MCF 10A (cell line): ENCODE results near the gene LARP6. TPM values are rescaled to one million over a fixed set of nuclear protein-coding genes. Genes with fewer than 3 reads are reported as not detected.
"Not testable (repeated sequence)": the region's sequence is repeated elsewhere in the genome, so short reads cannot be mapped to it uniquely, and the experiment has no call there.

ENCODE experiments used
- BruUV-seq: library from RNA; stranded (reverse); fragments of 400-500 nt; replicated peaks from 2 replicates; lab custom pipeline; 2021; lab: Mats Ljungman, UMichigan
- CTCF ChIA-PET: fragments of 300-600 bp; sonication (Branson Sonifier 250); formaldehyde crosslinking; extraction: SDS; loops from one replicate; lab custom pipeline; 2021; ENCODE audit warnings: antibody characterized with exemption, inconsistent platforms; lab: Yijun Ruan, JAX
- POLR2A ChIA-PET: fragments of 300-600, 350-650 bp; sonication (Branson Sonifier 250); formaldehyde crosslinking; extraction: SDS; loops from one replicate; lab custom pipeline; 2020; ENCODE audit warnings: antibody characterized with exemption, inconsistent platforms; lab: Yijun Ruan, JAX
- DNase-seq: peaks from one replicate; pipeline ENCODE4 v3.0.0-alpha.2; 2018; ENCODE audit not compliant: unreplicated experiment
- H3K27ac Mint-ChIP-seq: one replicate; pipeline ENCODE4 v1.8.0; 2022; ENCODE audit warnings: mild to moderate bottlenecking, low read depth, mixed read lengths; ENCODE audit not compliant: unreplicated experiment
- H3K27me3 Mint-ChIP-seq: one replicate; pipeline ENCODE4 v1.8.0; 2022; ENCODE audit warnings: mixed read lengths; ENCODE audit not compliant: insufficient read depth, unreplicated experiment
- H3K36me3 Mint-ChIP-seq: one replicate; pipeline ENCODE4 v1.8.0; 2022; ENCODE audit warnings: mild to moderate bottlenecking, moderate library complexity, mixed read lengths; ENCODE audit not compliant: insufficient read depth, unreplicated experiment
- H3K4me1 Mint-ChIP-seq: one replicate; pipeline ENCODE4 v1.8.0; 2022; ENCODE audit warnings: mixed read lengths; ENCODE audit not compliant: insufficient read depth, unreplicated experiment
- H3K4me3 Mint-ChIP-seq: one replicate; pipeline ENCODE4 v1.8.0; 2022; ENCODE audit warnings: mild to moderate bottlenecking, moderate library complexity, mixed read lengths; ENCODE audit not compliant: unreplicated experiment
- H3K9me3 Mint-ChIP-seq: one replicate; pipeline ENCODE4 v1.8.0; 2022; ENCODE audit warnings: mixed read lengths; ENCODE audit not compliant: unreplicated experiment
- CTCF ChIP-seq: fragments of 200-600 bp; IDR thresholded peaks from one replicate; pipeline ENCODE4 v1.8.0; 2022; ENCODE audit warnings: antibody characterized with exemption, mild to moderate bottlenecking; ENCODE audit not compliant: unreplicated experiment
- intact Hi-C: fragments of 100-400 bp; cut with micrococcal nuclease; formaldehyde crosslinking; loops from 2 replicates; pipeline ENCODE4 v1.14.1; 2022
- total RNA-seq: library from RNA; stranded (reverse); gene quantifications from 2 replicates; pipeline ENCODE4 v1.2.3, GENCODE V29; 2022

Gene LARP6
- total RNA-seq, 1 experiment from 2014 or later = 67.3 TPM

- no peak for DNase-seq
- Mint-ChIP-seq H3K36me3 (peaks cover 2% of the 10 kb centered on the region), H3K27ac (no peak overlapping the region), H3K4me1 (peaks cover 13% of the 10 kb centered on the region), H3K4me3 (no peak overlapping the region), H3K9me3 (no peaks in the 10 kb centered on the region), H3K27me3 (no peaks in the 10 kb centered on the region)
- ChIA-PET POLR2A (interaction anchor here (0.5 to 2.6 kb wide), 5 partner anchors 12 to 774 kb away, joined by 3 to 13 read pairs (median 5); partner anchors contain the start of genes LARP6 and THAP10), CTCF (interaction anchor here (0.6 to 5.0 kb wide), 15 partner anchors 11 to 209 kb away, joined by 3 to 109 read pairs (median 6); no protein-coding TSS in a partner anchor)
- no TSS peak for BruUV-seq
- intact Hi-C loops = loop anchor here (10.0 kb wide), 1 partner anchor 119 kb away; no protein-coding TSS in a partner anchor
- TF ChIP-seq CTCF = no peak
Measured at GRCh38 chr15:70873232-70874054, 19.5 kb upstream of the LARP6 start.

- ChIA-PET POLR2A (interaction anchor here (1.3 to 4.5 kb wide), 2 partner anchors 18 to 45 kb away, joined by 3 to 20 read pairs; partner anchors contain the start of gene LARP6), CTCF (interaction anchor here (5.0 kb wide), 1 partner anchor 46 kb away, joined by 109 read pairs; no protein-coding TSS in a partner anchor)
- H3K4me3 Mint-ChIP-seq, H3K27me3 Mint-ChIP-seq, DNase-seq, H3K27ac Mint-ChIP-seq, H3K9me3 Mint-ChIP-seq, BruUV-seq, H3K36me3 Mint-ChIP-seq: not testable (repeated sequence)
- peaks cover 25% of the 10 kb centered on the region for H3K4me1 Mint-ChIP-seq
- intact Hi-C loops = loop anchor here (10.0 kb wide), 1 partner anchor 117 kb away; no protein-coding TSS in a partner anchor
Measured at GRCh38 chr15:70871490-70871889, 17.5 kb upstream of the LARP6 start.

- no peaks in the 10 kb centered on the region for H3K9me3 Mint-ChIP-seq
- intact Hi-C loops = loop anchor here (10.0 kb wide), 1 partner anchor 115 kb away; no protein-coding TSS in a partner anchor
- BruUV-seq = no TSS peak
- peaks cover 6% of the 10 kb centered on the region for H3K36me3 Mint-ChIP-seq
- peaks cover 22% of the 10 kb centered on the region for H3K4me1 Mint-ChIP-seq
- DNase-seq = no peak
- TF ChIP-seq CTCF = no peak
- H3K27me3 Mint-ChIP-seq = no peaks in the 10 kb centered on the region
- ChIA-PET CTCF (interaction anchor here (0.9 to 1.8 kb wide), 2 partner anchors 8 to 45 kb away, joined by 3 to 13 read pairs; no protein-coding TSS in a partner anchor), POLR2A (interaction anchor here (0.8 to 4.5 kb wide), 3 partner anchors 12 to 31 kb away, joined by 3 to 20 read pairs (median 4); partner anchors contain the start of gene LARP6)
- H3K4me3 Mint-ChIP-seq = no peak overlapping the region
- no peak overlapping the region for H3K27ac Mint-ChIP-seq
Measured at GRCh38 chr15:70870051-70870450, 16.1 kb upstream of the LARP6 start.

GRCh38 chr15:70869346-70869745, 15.4 kb upstream of the LARP6 start:
- Mint-ChIP-seq H3K4me3 (no peak overlapping the region), H3K27ac (no peak overlapping the region), H3K4me1 (peaks cover 18% of the 10 kb centered on the region), H3K36me3 (peaks cover 6% of the 10 kb centered on the region), H3K27me3 (no peaks in the 10 kb centered on the region), H3K9me3 (no peaks in the 10 kb centered on the region)
- ChIA-PET CTCF (interaction anchor here (0.9 to 1.8 kb wide), 3 partner anchors 8 to 58 kb away, joined by 3 to 13 read pairs (median 3); no protein-coding TSS in a partner anchor), POLR2A (interaction anchor here (0.6 to 4.5 kb wide), 6 partner anchors 12 to 43 kb away, joined by 3 to 20 read pairs (median 4); partner anchors contain the start of gene LARP6)
- no TSS peak for BruUV-seq
- DNase-seq = no peak
- intact Hi-C loops = no loop called here
- TF ChIP-seq CTCF = no peak
